Measurements from ENCODE around the gene KLHL22. TPM values are rescaled to one million over a fixed set of nuclear protein-coding genes. Genes with fewer than 3 reads are reported as not detected.

KLHL22 gene
- total and polyA plus RNA-seq, 2 of the 13 experiments (the other 11 are each of a cell fraction or from before 2014, with no cell fraction given) = 10.9 to 14.8 TPM

GRCh38 chr22:20465759-20466077, 29.9 kb downstream of the KLHL22 start:
- in situ Hi-C loops (cut with HindIII; ENCODE audit: extremely low pct_ligation_motif_present, low pct_unique_long_range_greater_than_20kb) (no loop called here), intact Hi-C loops (cut with micrococcal nuclease; ENCODE audit: unreplicated experiment) (no loop called here)
- peaks cover 1 to 4% of the 10 kb centered on the region in 2 experiments; a peak in 2 of 5 replicates for H3K36me3 ChIP-seq (replicated peaks in 1 of 2; ENCODE audit: control insufficient read depth in 1 of 2, insufficient read depth in 2 of 2, low read length in 2 of 2)
- TF ChIP-seq MEF2D (CRISPR knock-in tag; IDR thresholded peaks at IDR 0.05) (no peak), RFX3 (CRISPR knock-in tag; IDR thresholded peaks at IDR 0.05) (no peak), SIX4 (CRISPR knock-in tag; IDR thresholded peaks at IDR 0.05) (no peak), TRAFD1 (CRISPR knock-in tag; IDR thresholded peaks at IDR 0.05; ENCODE audit: borderline replicate concordance) (no peak), SOX13 (IDR thresholded peaks at IDR 0.05) (no peak), SOX13 (CRISPR knock-in tag; conservative IDR thresholded peaks at IDR 0.05 in 1 of 2, IDR thresholded peaks at IDR 0.05 in 1 of 2) (no peak), ZNF142 (CRISPR knock-in tag; IDR thresholded peaks at IDR 0.05) (no peak), ZNF253 (CRISPR knock-in tag; IDR thresholded peaks at IDR 0.05; ENCODE audit: borderline replicate concordance) (no peak), SP5 (CRISPR knock-in tag; IDR thresholded peaks at IDR 0.05; ENCODE audit: borderline replicate concordance, low read depth) (no peak), TCF7 (IDR thresholded peaks at IDR 0.05; ENCODE audit: low read depth) (no peak), ZBTB7B (CRISPR knock-in tag; IDR thresholded peaks at IDR 0.05) (no peak), TRIM24 (CRISPR knock-in tag; IDR thresholded peaks at IDR 0.05) (no peak), ZNF724P (CRISPR knock-in tag; IDR thresholded peaks at IDR 0.05; ENCODE audit: borderline replicate concordance) (no peak), ZNF678 (CRISPR knock-in tag; IDR thresholded peaks at IDR 0.05) (no peak), ZFX (CRISPR knock-in tag; IDR thresholded peaks at IDR 0.05; ENCODE audit: low read depth) (no peak), SRSF9 (IDR thresholded peaks at IDR 0.05; ENCODE audit: borderline replicate concordance, insufficient read depth, low read depth, low read length, poor library complexity, severe bottlenecking) (no peak), ZNF136 (CRISPR knock-in tag; IDR thresholded peaks at IDR 0.05; ENCODE audit: low read depth) (no peak), ATF3 (CRISPR knock-in tag; IDR thresholded peaks at IDR 0.05) (no peak)
- FAIRE-seq (no peak), DNase-seq (ENCODE audit: low spot score) (no peak), ATAC-seq (no peak)
- H3K27me3 ChIP-seq (ENCODE audit: control insufficient read depth in 1 of 2, insufficient read depth in 2 of 2, low read length in 2 of 2) = no peaks in the 10 kb centered on the region
- WGBS (ENCODE audit: low lambda C conversion rate) = 92% methylated on average over 5 of the region's 5 CpGs
- no peak overlapping the region for H3K4me3 ChIP-seq (replicated peaks in 1 of 3; ENCODE audit: insufficient read depth in 1 of 3, low read depth in 2 of 3, low read length in 3 of 3)
- CTCF ChIA-PET (ENCODE audit: low intra/inter-chr PET ratio, low total read pairs) = no interaction called here
- H4K20me1 ChIP-seq (ENCODE audit: insufficient read depth, low read length) = no peaks in the 10 kb centered on the region
- no peak overlapping the region for H3K27ac ChIP-seq (ENCODE audit: extremely low read length, insufficient read depth, low read length)
- H3K79me2 ChIP-seq (ENCODE audit: insufficient read depth, low read length) = no peaks in the 10 kb centered on the region
- no TSS peak for BruUV-seq (replicated peaks)
- no peak overlapping the region for H2AFZ ChIP-seq (ENCODE audit: low read length)
- H3K9ac ChIP-seq (ENCODE audit: insufficient read depth, low read depth, low read length) = no peak overlapping the region
- no peak overlapping the region for H3K4me2 ChIP-seq (ENCODE audit: low read depth, low read length)
- H3K9me3 ChIP-seq (ENCODE audit: low read length) = no peaks in the 10 kb centered on the region
- no peaks in the 10 kb centered on the region for H3K4me1 ChIP-seq (ENCODE audit: insufficient read depth, low read length)
- POLR2A ChIA-PET = no interaction called here

All from HepG2 (cell line).